GM23338 (cell line): ENCODE results near the gene SLC39A11.

ENCODE experiments used
- CREB1 ChIP-seq: fragments of 250-450 bp; sonication (Bioruptor Pico); IDR thresholded peaks from 2 replicates; pipeline ENCODE4 v1.5.0; 2020; ENCODE audit warnings: low read depth, mild to moderate bottlenecking, moderate library complexity
- TF ChIP-seq, protein P1 (sequence below), 2 experiments: fragments of 200-600 bp in 1 of 2; sonication (generic) in 1 of 2; conservative IDR thresholded peaks; 2 replicates each; pipeline versions ENCODE4 v1.5.1 to v1.6.1; 2016 to 2017; ENCODE audit warnings: antibody characterized with exemption in 2 of 2, low read depth in 2 of 2, mild to moderate bottlenecking in 2 of 2, moderate library complexity in 1 of 2

DNA sequence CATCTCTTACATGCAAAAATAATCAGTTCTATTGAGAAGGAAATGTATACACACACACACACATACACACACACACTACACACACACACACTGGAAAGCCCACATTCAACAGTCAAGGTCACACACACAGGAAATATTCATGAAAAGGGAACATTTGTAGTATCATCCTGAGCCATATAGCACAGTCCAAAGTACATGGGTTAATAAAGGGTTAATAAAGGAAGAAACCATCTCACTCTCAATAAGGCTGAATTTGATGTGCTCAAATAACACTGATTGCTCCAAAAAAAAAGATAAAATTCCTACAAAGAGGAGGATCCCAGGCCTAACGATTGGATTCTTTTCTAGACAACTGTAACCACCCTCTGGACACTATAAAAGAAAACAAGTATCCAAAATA is 164.7 kb downstream of the SLC39A11 start:
- TF ChIP-seq, protein P1, sequence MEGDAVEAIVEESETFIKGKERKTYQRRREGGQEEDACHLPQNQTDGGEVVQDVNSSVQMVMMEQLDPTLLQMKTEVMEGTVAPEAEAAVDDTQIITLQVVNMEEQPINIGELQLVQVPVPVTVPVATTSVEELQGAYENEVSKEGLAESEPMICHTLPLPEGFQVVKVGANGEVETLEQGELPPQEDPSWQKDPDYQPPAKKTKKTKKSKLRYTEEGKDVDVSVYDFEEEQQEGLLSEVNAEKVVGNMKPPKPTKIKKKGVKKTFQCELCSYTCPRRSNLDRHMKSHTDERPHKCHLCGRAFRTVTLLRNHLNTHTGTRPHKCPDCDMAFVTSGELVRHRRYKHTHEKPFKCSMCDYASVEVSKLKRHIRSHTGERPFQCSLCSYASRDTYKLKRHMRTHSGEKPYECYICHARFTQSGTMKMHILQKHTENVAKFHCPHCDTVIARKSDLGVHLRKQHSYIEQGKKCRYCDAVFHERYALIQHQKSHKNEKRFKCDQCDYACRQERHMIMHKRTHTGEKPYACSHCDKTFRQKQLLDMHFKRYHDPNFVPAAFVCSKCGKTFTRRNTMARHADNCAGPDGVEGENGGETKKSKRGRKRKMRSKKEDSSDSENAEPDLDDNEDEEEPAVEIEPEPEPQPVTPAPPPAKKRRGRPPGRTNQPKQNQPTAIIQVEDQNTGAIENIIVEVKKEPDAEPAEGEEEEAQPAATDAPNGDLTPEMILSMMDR (conservative IDR thresholded peaks at IDR 0.05; ENCODE audit: low read depth in 2 of 2) = no peak
- TF ChIP-seq CREB1 = no peak
